ENCODE measurements around the gene GTF3C2. TPM values are rescaled to one million over a fixed set of nuclear protein-coding genes. Genes with fewer than 3 reads are reported as not detected.

Gene GTF3C2
- total RNA-seq, 4 donors from 2014 or later, result 55.7 to 79.2 (median 63.6) TPM

GRCh38 chr2:27296481-27296880, 60.1 kb downstream of the GTF3C2 start:
- no peak overlapping the region for H3K4me3 ChIP-seq
- no peaks in the 10 kb centered on the region for H3K9me3 ChIP-seq
- in situ Hi-C loops (cut with MboI; ENCODE audit: low pct_ligation_motif_present in 1 of 4, low pct_unique_long_range_greater_than_20kb in 1 of 4, low sequenced_read_pairs in 3 of 4), result loop anchor here in 3 of 4 donors (25.0 kb wide), 1 partner anchor 334 kb away; the partner anchor contains the start of gene MAPRE3 (in 3 of the 3)
- peaks cover 8% of the 10 kb centered on the region for H3K27me3 ChIP-seq
- no peak for TF ChIP-seq POLR2AphosphoS5 (IDR thresholded peaks at IDR 0.05)
- TF ChIP-seq POLR2A (IDR thresholded peaks at IDR 0.05), result no peak
- no peak for TF ChIP-seq EP300 (IDR thresholded peaks at IDR 0.05; ENCODE audit: low read depth)
- no peak for TF ChIP-seq CTCF (IDR thresholded peaks at IDR 0.05)
- H3K36me3 ChIP-seq, result no peaks in the 10 kb centered on the region
- no peak for DNase-seq
- no peak overlapping the region for H3K27ac ChIP-seq
- intact Hi-C loops (cut with DNase I; ENCODE audit: low total_unique reads), result no loop called here
- no peaks in the 10 kb centered on the region for H3K4me1 ChIP-seq
- WGBS, 2 donors (ENCODE audit: low coverage in 1 of 2), result 47 to 56% methylated on average over 4 of the region's 4 CpGs

- no peaks in the 10 kb centered on the region for H3K36me3 ChIP-seq
- no peak for TF ChIP-seq POLR2AphosphoS5 (IDR thresholded peaks at IDR 0.05)
- no peak for TF ChIP-seq POLR2A (IDR thresholded peaks at IDR 0.05)
- TF ChIP-seq CTCF (IDR thresholded peaks at IDR 0.05), result no peak
- no peak for TF ChIP-seq EP300 (IDR thresholded peaks at IDR 0.05; ENCODE audit: low read depth)
- H3K4me1 ChIP-seq, result no peaks in the 10 kb centered on the region
- H3K27me3 ChIP-seq, result peaks cover 24% of the 10 kb centered on the region
- H3K9me3 ChIP-seq, result no peaks in the 10 kb centered on the region
- in situ Hi-C loops (cut with MboI; ENCODE audit: low pct_ligation_motif_present in 1 of 4, low pct_unique_long_range_greater_than_20kb in 1 of 4, low sequenced_read_pairs in 3 of 4), result loop anchor here in 3 of 4 donors (25.0 kb wide), 1 partner anchor 333 kb away; the partner anchor contains the start of gene MAPRE3 (in 3 of the 3)
- intact Hi-C loops (cut with DNase I; ENCODE audit: low total_unique reads), result no loop called here
- no peak overlapping the region for H3K27ac ChIP-seq
- H3K4me3 ChIP-seq, result no peak overlapping the region
- DNase-seq, result no peak
- 67 to 89% methylated on average over 1 to 8 of the region's 8 CpGs for WGBS, 2 donors (ENCODE audit: low coverage in 1 of 2)
Observed at GRCh38 chr2:27294928-27295327, 61.6 kb downstream of the GTF3C2 start.

- H3K4me3 ChIP-seq, result no peak overlapping the region
- peaks cover 41% of the 10 kb centered on the region for H3K27me3 ChIP-seq
- WGBS, 2 donors (ENCODE audit: low coverage in 1 of 2), result 50 to 53% methylated on average over 1 to 6 of the region's 6 CpGs
- in situ Hi-C loops (cut with MboI; ENCODE audit: low pct_ligation_motif_present in 1 of 4, low pct_unique_long_range_greater_than_20kb in 1 of 4, low sequenced_read_pairs in 3 of 4), result loop anchor here in 3 of 4 donors (25.0 kb wide), 1 partner anchor 330 kb away; the partner anchor contains the start of gene MAPRE3 (in 3 of the 3)
- TF ChIP-seq EP300 (IDR thresholded peaks at IDR 0.05; ENCODE audit: low read depth) (no peak), POLR2AphosphoS5 (IDR thresholded peaks at IDR 0.05) (no peak), POLR2A (IDR thresholded peaks at IDR 0.05) (no peak), CTCF (IDR thresholded peaks at IDR 0.05) (no peak)
- no peak for DNase-seq
- H3K4me1 ChIP-seq, result no peaks in the 10 kb centered on the region
- H3K9me3 ChIP-seq, result no peaks in the 10 kb centered on the region
- intact Hi-C loops (cut with DNase I; ENCODE audit: low total_unique reads), result no loop called here
- no peaks in the 10 kb centered on the region for H3K36me3 ChIP-seq
- no peak overlapping the region for H3K27ac ChIP-seq
Observed at GRCh38 chr2:27291865-27292264, 64.7 kb downstream of the GTF3C2 start.

- in situ Hi-C loops (cut with MboI; ENCODE audit: low pct_ligation_motif_present in 1 of 4, low pct_unique_long_range_greater_than_20kb in 1 of 4, low sequenced_read_pairs in 3 of 4) (loop anchor here in 3 of 4 donors (25.0 kb wide), 1 partner anchor 328 kb away; the partner anchor contains the start of gene MAPRE3 (in 3 of the 3)), intact Hi-C loops (cut with DNase I; ENCODE audit: low total_unique reads) (no loop called here)
- TF ChIP-seq CTCF (IDR thresholded peaks at IDR 0.05) (no peak), POLR2AphosphoS5 (IDR thresholded peaks at IDR 0.05) (no peak), POLR2A (IDR thresholded peaks at IDR 0.05) (no peak), EP300 (IDR thresholded peaks at IDR 0.05; ENCODE audit: low read depth) (no peak)
- peaks cover 47% of the 10 kb centered on the region for H3K27me3 ChIP-seq
- H3K36me3 ChIP-seq, result no peaks in the 10 kb centered on the region
- H3K27ac ChIP-seq, result no peak overlapping the region
- DNase-seq, result no peak
- no peak overlapping the region for H3K4me3 ChIP-seq
- 60 to 80% methylated on average over 1 to 5 of the region's 5 CpGs for WGBS, 2 donors (ENCODE audit: low coverage in 1 of 2)
- H3K4me1 ChIP-seq, result no peaks in the 10 kb centered on the region
- no peaks in the 10 kb centered on the region for H3K9me3 ChIP-seq
Observed at GRCh38 chr2:27290549-27290948, 66.0 kb downstream of the GTF3C2 start.

All from transverse colon (tissue), 4 donors.